ENCODE measurements around the gene FBF1. TPM values are rescaled to one million over a fixed set of nuclear protein-coding genes. Genes with fewer than 3 reads are reported as not detected.
"Not testable (repeated sequence)": the region's sequence is repeated elsewhere in the genome, so short reads cannot be mapped to it uniquely, and the experiment has no call there.

The FBF1 gene
- polyA plus RNA-seq, 10 donors = 3.1 to 7.9 (median 6.2) TPM

GRCh38 chr17:75876190-75876937 lies 64.5 kb downstream of the FBF1 start:
- DNase-seq = peak in 2 of 3 donors; percentile 29 to 50

- DNase-seq = no peak
These were observed 65.0 kb downstream of the FBF1 start for GRCh38 chr17:75875940-75876189.

GRCh38 chr17:75875182-75875939 lies 65.5 kb downstream of the FBF1 start:
- no peak for DNase-seq

- DNase-seq = no peak
These were observed 66.3 kb downstream of the FBF1 start for GRCh38 chr17:75874323-75875181.

- no peak for DNase-seq
These were observed 67.1 kb downstream of the FBF1 start for GRCh38 chr17:75873587-75874322.

GRCh38 chr17:75872434-75873351 lies 68.1 kb downstream of the FBF1 start:
- peak in 1 of 3 donors; percentile 76 for DNase-seq

- DNase-seq = not testable (repeated sequence)
These were observed 70.6 kb downstream of the FBF1 start for GRCh38 chr17:75870228-75870627.

GRCh38 chr17:75869282-75870141 lies 71.3 kb downstream of the FBF1 start:
- DNase-seq = peak in 2 of 3 donors; percentile 53 to 89

GRCh38 chr17:75868730-75869281 lies 72.0 kb downstream of the FBF1 start:
- not testable (repeated sequence) for DNase-seq

- not testable (repeated sequence) for DNase-seq
These were observed 75.2 kb downstream of the FBF1 start for GRCh38 chr17:75865404-75866188.

- DNase-seq = not testable (repeated sequence)
These were observed 76.0 kb downstream of the FBF1 start for GRCh38 chr17:75864887-75865286.

GRCh38 chr17:75864448-75864871 lies 76.4 kb downstream of the FBF1 start:
- DNase-seq = peak in 1 of 3 donors; percentile 89

- DNase-seq = no peak
These were observed 78.9 kb downstream of the FBF1 start for GRCh38 chr17:75861927-75862317.

Other genes starting within 250 kb of the FBF1 start
- gene ITGB4, start 219.6 kb downstream of the FBF1 start, polyA plus RNA-seq (ENCODE audit: insufficient read length in 10 of 10) = 10 to 100 TPM in 2 of 10 donors, 1 to 10 TPM in 8; 3.2 to 17.2 (median 5.4) TPM
- 10 to 100 TPM; 15.0 to 40.9 (median 25.4) TPM for gene GALK1, start 175.8 kb downstream of the FBF1 start, polyA plus RNA-seq (ENCODE audit: insufficient read length in 10 of 10)
- 10 to 100 TPM; 19.7 to 29.9 (median 24.9) TPM for gene UNK, start 156.2 kb downstream of the FBF1 start, polyA plus RNA-seq (ENCODE audit: insufficient read length in 10 of 10)
- 1 to 10 TPM; 2.5 to 6.8 (median 4.3) TPM for gene UNC13D, start 96.6 kb downstream of the FBF1 start, polyA plus RNA-seq (ENCODE audit: insufficient read length in 10 of 10)
- gene WBP2, start 85.7 kb downstream of the FBF1 start, polyA plus RNA-seq (ENCODE audit: insufficient read length in 10 of 10) = 10 to 100 TPM; 46.3 to 57.8 (median 51.4) TPM
- 10 to 100 TPM; 15.3 to 27.2 (median 21.3) TPM for gene TRIM47, start 62.5 kb downstream of the FBF1 start, polyA plus RNA-seq (ENCODE audit: insufficient read length in 10 of 10)
- gene TRIM65, start 44.1 kb downstream of the FBF1 start, polyA plus RNA-seq (ENCODE audit: insufficient read length in 10 of 10) = 10 to 100 TPM in 9 of 10 donors, 1 to 10 TPM in 1; 9.2 to 20.8 (median 13.9) TPM
- 10 to 100 TPM; 52.9 to 67.8 (median 63.9) TPM for gene MRPL38, start 36.2 kb downstream of the FBF1 start, polyA plus RNA-seq (ENCODE audit: insufficient read length in 10 of 10)
- gene ACOX1, start 38.1 kb upstream of the FBF1 start, polyA plus RNA-seq (ENCODE audit: insufficient read length in 10 of 10) = 10 to 100 TPM; 14.2 to 22.4 (median 18.5) TPM
- 10 to 100 TPM in 9 of 10 donors, 1 to 10 TPM in 1; 8.5 to 20.2 (median 14.0) TPM for gene TEN1, start 38.2 kb upstream of the FBF1 start, polyA plus RNA-seq (ENCODE audit: insufficient read length in 10 of 10)
- 10 to 100 TPM in 1 of 10 donors, 1 to 10 TPM in 9; 3.9 to 12.1 (median 7.1) TPM for gene CDK3, start 59.8 kb upstream of the FBF1 start, polyA plus RNA-seq (ENCODE audit: insufficient read length in 10 of 10)
- 10 to 100 TPM in 2 of 10 donors, under 1 TPM in 7, not detected in 1; 0.11 to 12.4 (median 0.18) TPM for gene EVPL, start 86.3 kb upstream of the FBF1 start, polyA plus RNA-seq (ENCODE audit: insufficient read length in 10 of 10)
- gene SRP68, start 131.5 kb upstream of the FBF1 start, polyA plus RNA-seq (ENCODE audit: insufficient read length in 10 of 10) = 10 to 100 TPM; 62.0 to 92.5 (median 78.8) TPM
- not detected for gene GALR2, start 133.7 kb upstream of the FBF1 start, polyA plus RNA-seq (ENCODE audit: insufficient read length in 10 of 10)
- gene ZACN, start 138.1 kb upstream of the FBF1 start, polyA plus RNA-seq (ENCODE audit: insufficient read length in 10 of 10) = 10 to 100 TPM in 3 of 10 donors, 1 to 10 TPM in 7; 1.7 to 17.8 (median 6.9) TPM
- gene EXOC7, start 162.7 kb upstream of the FBF1 start, polyA plus RNA-seq (ENCODE audit: insufficient read length in 10 of 10) = 100 to 1,000 TPM in 1 of 10 donors, 10 to 100 TPM in 9; 63.9 to 103 (median 82.0) TPM
- under 1 TPM in 7 of 10 donors, not detected in 3; 0.05 to 0.41 (median 0.12) TPM for gene FOXJ1, start 200.2 kb upstream of the FBF1 start, polyA plus RNA-seq (ENCODE audit: insufficient read length in 10 of 10)